RWPE1 (cell line): ENCODE results near the gene NINJ1.

Experiments used
- CTCF ChIA-PET: fragments of 350-600 bp; sonication (Branson Sonifier 250); formaldehyde crosslinking; extraction: SDS; loops from one replicate; lab custom pipeline; 2021; lab: Yijun Ruan, JAX
- POLR2A ChIA-PET: fragments of 400-600 bp; formaldehyde crosslinking; extraction: SDS; loops from one replicate; lab custom pipeline; 2020; ENCODE audit warnings: antibody characterized with exemption; ENCODE audit not compliant: low non-redundant PET; lab: Yijun Ruan, JAX
- DNase-seq: peaks from one replicate; pipeline ENCODE4 v3.0.0; 2012; ENCODE audit warnings: low spot score
- H3K27ac ChIP-seq: fragments of 450-650 bp; 2 replicates; pipeline ENCODE4 v1.5.1; 2017
- CTCF ChIP-seq: fragments of 450-650 bp; conservative IDR thresholded peaks from 2 replicates; pipeline ENCODE4 v1.5.1; 2017; ENCODE audit warnings: low read depth, mild to moderate bottlenecking

Gene NINJ1

DNA sequence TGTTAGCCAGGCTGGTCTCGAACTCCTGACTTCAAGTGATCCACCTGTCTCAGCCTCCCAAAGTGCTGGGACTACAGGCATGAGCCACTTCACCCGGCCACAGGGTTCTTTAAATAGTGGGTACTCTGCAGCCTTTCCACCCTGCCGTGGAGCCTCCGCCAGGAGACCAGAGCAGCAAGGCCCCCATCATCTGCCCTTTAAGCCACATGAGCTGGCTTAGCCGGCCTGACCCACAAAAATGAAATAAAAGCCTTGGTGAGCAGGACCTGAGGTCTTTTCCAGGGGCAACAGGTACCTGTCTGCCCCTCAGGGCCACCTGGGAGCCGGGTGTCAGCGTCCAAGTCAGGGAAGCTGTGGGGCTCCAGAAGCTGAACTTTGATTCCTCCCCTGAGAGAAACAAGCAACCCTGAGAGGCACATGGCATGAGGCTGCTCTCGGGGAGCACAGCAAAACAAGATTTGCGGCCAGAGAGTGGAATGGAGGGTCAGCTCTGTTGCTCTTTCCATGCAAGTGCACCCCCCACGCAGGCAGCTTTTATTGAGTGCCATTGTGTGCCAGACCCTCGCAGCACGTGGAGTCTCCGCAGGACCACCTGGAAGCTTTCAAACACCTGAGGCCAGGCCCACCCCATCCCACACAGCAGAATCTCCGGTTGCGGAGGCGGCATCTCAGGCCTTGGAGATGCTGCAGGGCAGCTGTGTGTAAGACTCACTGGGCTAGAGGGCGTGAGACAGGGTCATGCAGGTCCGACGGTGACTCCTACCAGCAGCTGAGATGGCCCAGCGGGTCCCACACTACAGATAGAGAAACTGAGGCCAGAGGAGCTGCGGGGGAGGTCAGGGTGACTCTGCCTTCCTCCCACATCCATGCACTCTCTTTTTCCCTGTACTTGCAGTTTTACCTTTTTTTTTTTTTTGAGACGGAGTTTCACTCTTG is 45.1 kb upstream of the NINJ1 start:
- POLR2A ChIA-PET: no interaction called here
- no peak for DNase-seq
- no peak for TF ChIP-seq CTCF
- H3K27ac ChIP-seq: no peak overlapping the region
- CTCF ChIA-PET: interaction anchor here (0.6 to 0.8 kb wide), 3 partner anchors 19 to 135 kb away, joined by 3 to 4 read pairs (median 3); no protein-coding TSS in a partner anchor

DNA sequence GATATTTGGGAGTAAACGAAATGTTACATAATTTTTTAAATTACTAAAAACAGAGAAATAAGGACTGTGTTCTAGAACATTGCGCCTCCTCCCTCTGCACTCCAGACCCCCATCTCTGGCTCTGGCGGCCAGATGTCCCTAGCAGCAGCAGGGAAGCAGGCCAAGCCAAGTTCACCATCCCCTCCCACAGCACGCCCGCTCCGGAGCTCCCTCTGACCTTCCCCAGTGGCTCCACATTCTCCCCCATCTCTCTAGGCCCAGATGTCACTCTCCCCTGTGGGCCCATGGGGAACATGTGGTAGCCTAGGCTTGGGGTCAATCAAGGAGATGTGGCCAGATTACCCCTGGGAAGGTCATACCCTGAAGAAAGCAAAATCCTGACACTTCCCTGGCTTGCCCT is 43.6 kb upstream of the NINJ1 start:
- no peak for DNase-seq
- POLR2A ChIA-PET: no interaction called here
- no peak for TF ChIP-seq CTCF
- no peak overlapping the region for H3K27ac ChIP-seq
- CTCF ChIA-PET: interaction anchor here (0.5 to 0.7 kb wide), 3 partner anchors 18 to 530 kb away, joined by 3 to 4 read pairs (median 3); no protein-coding TSS in a partner anchor

DNA sequence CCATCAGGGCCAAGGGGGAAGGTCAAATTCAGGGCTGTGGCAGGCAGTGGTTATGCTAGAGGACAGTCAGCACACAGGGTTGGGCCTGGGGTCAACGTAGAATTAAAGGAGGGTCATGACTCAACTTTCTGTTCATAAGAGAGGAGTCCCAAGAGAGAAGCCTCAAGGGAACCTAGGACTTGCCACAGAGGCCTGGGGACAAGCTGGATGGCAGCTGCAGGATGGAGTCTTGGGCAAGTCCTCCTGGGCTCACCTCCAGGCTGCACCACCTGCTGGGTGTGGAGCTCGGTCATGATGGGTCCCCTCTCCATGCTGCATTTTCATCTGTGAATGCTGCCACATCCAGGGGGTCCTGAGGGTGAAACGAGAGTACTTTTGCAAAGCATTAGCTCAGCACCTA is 40.9 kb upstream of the NINJ1 start:
- ChIA-PET POLR2A (interaction anchor here (0.7 kb wide), 1 partner anchor 162 kb away, joined by 3 read pairs; no protein-coding TSS in a partner anchor), CTCF (interaction anchor here (0.6 to 1.7 kb wide), 2 partner anchors 12 to 23 kb away, joined by 3 to 4 read pairs; no protein-coding TSS in a partner anchor)
- DNase-seq: no peak
- TF ChIP-seq CTCF: no peak
- no peak overlapping the region for H3K27ac ChIP-seq

DNA sequence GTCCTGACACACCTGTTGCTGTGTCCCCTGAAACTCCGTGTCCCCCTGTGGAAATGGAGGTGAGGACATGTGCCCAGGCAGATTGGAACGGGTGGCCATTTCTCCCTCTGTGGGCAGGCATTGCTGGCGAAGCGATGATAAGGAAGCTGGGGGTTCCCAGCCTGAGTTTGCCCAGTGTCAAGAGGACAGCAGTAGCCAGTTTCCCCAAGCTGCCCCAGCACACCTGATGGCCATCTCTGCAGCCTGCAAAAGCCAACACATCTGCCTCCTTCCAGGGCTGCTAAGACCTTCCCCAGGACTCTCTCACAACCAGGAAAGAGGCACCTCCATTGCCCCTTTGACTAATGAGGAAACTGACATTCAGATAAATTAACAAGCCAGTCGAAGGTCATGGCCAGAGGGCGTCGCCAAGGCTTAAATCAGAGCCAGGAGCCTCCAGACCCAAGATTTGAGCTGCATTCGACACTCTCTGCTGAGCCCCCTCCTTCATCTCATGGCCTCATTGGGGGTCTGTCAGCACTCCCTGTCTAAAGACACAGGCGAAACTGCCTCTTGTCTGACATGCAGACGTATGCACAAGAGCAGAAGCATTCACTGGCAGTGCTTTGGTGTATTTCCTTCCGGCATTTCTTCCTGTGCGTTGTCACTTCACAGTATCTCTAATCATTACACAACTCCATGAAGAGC is 39.5 kb upstream of the NINJ1 start:
- no peak for DNase-seq
- ChIA-PET POLR2A (no interaction called here), CTCF (interaction anchor here (1.7 to 2.0 kb wide), 2 partner anchors 11 to 65 kb away, joined by 4 to 6 read pairs; no protein-coding TSS in a partner anchor)
- TF ChIP-seq CTCF: no peak
- H3K27ac ChIP-seq: no peak overlapping the region

DNA sequence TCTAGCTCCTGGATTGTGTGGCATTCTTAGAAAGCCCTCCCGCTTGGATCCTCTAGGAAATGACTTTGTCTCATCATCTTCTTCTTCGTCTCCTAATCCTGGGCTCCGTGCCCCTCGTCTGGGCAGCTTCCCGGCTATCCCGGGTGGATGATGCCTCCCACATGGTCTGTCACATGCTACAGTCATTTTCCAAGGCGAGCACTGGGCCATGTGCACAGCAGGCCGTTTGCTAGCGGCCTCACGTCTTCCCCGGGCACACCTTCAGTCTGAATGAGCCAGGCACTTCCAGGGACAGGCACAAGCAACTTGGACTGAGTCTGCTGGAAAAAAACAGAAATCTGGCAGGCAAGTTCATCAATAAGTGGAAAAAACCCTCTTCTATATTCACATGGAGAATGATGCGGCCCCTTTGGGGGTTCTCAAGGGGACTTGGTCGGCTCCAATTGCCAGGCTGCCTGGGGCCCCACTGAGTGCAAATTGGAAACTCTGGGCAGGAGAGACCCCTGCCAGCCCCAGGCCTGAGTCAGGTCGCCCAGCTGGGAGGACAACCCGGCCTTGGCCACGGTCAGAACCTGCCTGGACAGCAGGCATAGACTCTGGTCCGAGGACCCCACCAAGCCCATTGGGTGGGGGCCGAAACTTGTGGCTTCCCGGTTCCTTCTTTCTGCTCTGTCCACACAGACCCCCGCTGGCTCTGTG is 38.8 kb upstream of the NINJ1 start:
- CTCF ChIA-PET: interaction anchor here (1.7 to 2.0 kb wide), 2 partner anchors 10 to 64 kb away, joined by 4 to 6 read pairs; no protein-coding TSS in a partner anchor
- no peak for TF ChIP-seq CTCF

More for the DNA sequence above, 38.8 kb upstream of the NINJ1 start:
- POLR2A ChIA-PET: no interaction called here
- DNase-seq: no peak
- no peak overlapping the region for H3K27ac ChIP-seq
